ENCODE measurements around the gene CEP85L. TPM values are rescaled to one million over a fixed set of nuclear protein-coding genes. Genes with fewer than 3 reads are reported as not detected.

Gene CEP85L
- total and polyA plus RNA-seq, 2 of the 4 experiments (the other 2 are of a cell fraction), result 2.3 to 25.6 TPM

GRCh38 chr6:118580585-118581419, 70.6 kb downstream of the CEP85L start (continued):
- no peak for TF ChIP-seq POLR2A (IDR thresholded peaks at IDR 0.05; ENCODE audit: low read depth, low read length)
- TF ChIP-seq NFE2L2 (IDR thresholded peaks at IDR 0.05; ENCODE audit: low read depth, low read length), result no peak

GRCh38 chr6:118579786-118580185, 71.6 kb downstream of the CEP85L start:
- ATAC-seq (ENCODE audit: low read depth) (no peak), DNase-seq (no peak)
- Histone ChIP-seq H2BK120ac (ENCODE audit: low read depth, low read length) (no peak overlapping the region), H2BK5ac (ENCODE audit: low read depth, low read length, poor library complexity, severe bottlenecking) (no peak overlapping the region), H3K9me1 (ENCODE audit: insufficient read depth, low read length) (no peaks in the 10 kb centered on the region), H2AK5ac (ENCODE audit: low read depth, low read length) (no peak overlapping the region), H4K8ac (ENCODE audit: low read depth in 2 of 2, low read length in 2 of 2) (no peak overlapping the region), H4K20me1 (ENCODE audit: insufficient read depth, low read length) (no peaks in the 10 kb centered on the region), H3K4me3 (ENCODE audit: insufficient read depth, low read depth, low read length) (no peak overlapping the region), H2AFZ (replicated peaks; ENCODE audit: low read length, poor library complexity) (no peak overlapping the region), H3K56ac (ENCODE audit: extremely low read depth, insufficient read depth, low read length) (no peak overlapping the region), H3K4me1 (ENCODE audit: control insufficient read depth, insufficient read depth, low read length) (peaks cover 8% of the 10 kb centered on the region), H3K9me3 (ENCODE audit: control insufficient read depth, insufficient read depth, low read length) (peaks cover 7% of the 10 kb centered on the region), H2AK9ac (replicated peaks; ENCODE audit: low read depth, low read length, poor library complexity) (no peak overlapping the region), H3K4ac (ENCODE audit: low read depth, low read length) (no peak overlapping the region), H3K79me1 (ENCODE audit: low read depth in 1 of 2, low read length in 2 of 2) (peaks cover 34 to 52% of the 10 kb centered on the region in 2 experiments), H3K14ac (replicated peaks; ENCODE audit: low read depth, low read length) (no peak overlapping the region), H3K36me3 (ENCODE audit: control insufficient read depth, insufficient read depth, low read length) (peaks cover 3% of the 10 kb centered on the region; the same call in 1 of the 2 replicates), H2BK15ac (ENCODE audit: low read depth, low read length) (no peak overlapping the region), H3K27me3 (ENCODE audit: control insufficient read depth, insufficient read depth, low read length) (no peaks in the 10 kb centered on the region), H3K4me2 (ENCODE audit: low read depth, low read length) (no peak overlapping the region), H3K18ac (ENCODE audit: low read depth, low read length) (no peak overlapping the region), H3K23ac (ENCODE audit: low read depth, low read length) (no peak overlapping the region), H4K5ac (ENCODE audit: low read depth, low read length) (no peak overlapping the region), H4K91ac (ENCODE audit: insufficient read depth, low read depth, low read length) (no peak overlapping the region), H3K9ac (ENCODE audit: low read depth, low read length) (no peak overlapping the region), H2BK20ac (ENCODE audit: low read depth, low read length) (no peak overlapping the region), H3K27ac (ENCODE audit: insufficient read depth, low read length) (no peak overlapping the region)
- dilution Hi-C loops (cut with HindIII; ENCODE audit: low sequenced_read_pairs, unreplicated experiment) (no loop called here), intact Hi-C loops (cut with micrococcal nuclease) (loop anchor here (1.0 kb wide), 1 partner anchor 70 kb away; no protein-coding TSS in a partner anchor), in situ Hi-C loops (cut with MboI; ENCODE audit: low sequenced_read_pairs) (no loop called here)
- no TSS peak for BruUV-seq (replicated peaks)
- ChIA-PET POLR2A (ENCODE audit: unreplicated experiment) (no interaction called here), CTCF (interaction anchor here (1.3 to 1.6 kb wide), 2 partner anchors 9 to 27 kb away, joined by 5 read pairs; no protein-coding TSS in a partner anchor)
- WGBS, 2 experiments (ENCODE audit: extremely low coverage in 2 of 2, insufficient read length in 1 of 2), result no CpG with 5 or more reads among the region's 2 CpGs
- no peak for TF ChIP-seq RFX5 (IDR thresholded peaks at IDR 0.05; ENCODE audit: low read depth, low read length)
- TF ChIP-seq CEBPB (IDR thresholded peaks at IDR 0.05; ENCODE audit: low read depth, low read length), result no peak
- TF ChIP-seq BHLHE40 (IDR thresholded peaks at IDR 0.05; ENCODE audit: low read depth, low read length), result no peak
- TF ChIP-seq FOS (IDR thresholded peaks at IDR 0.05; ENCODE audit: low read depth, low read length), result no peak
- no peak for TF ChIP-seq POLR2A (IDR thresholded peaks at IDR 0.05; ENCODE audit: low read depth, low read length)
- TF ChIP-seq CTCF (conservative IDR thresholded peaks at IDR 0.05; ENCODE audit: low read depth, low read length), result no peak
